ENCODE measurements around the gene TCF7L1. TPM values are rescaled to one million over a fixed set of nuclear protein-coding genes. Genes with fewer than 3 reads are reported as not detected.

Gene TCF7L1
- polyA plus RNA-seq, 1 donor from 2014 or later, result not detected

DNA sequence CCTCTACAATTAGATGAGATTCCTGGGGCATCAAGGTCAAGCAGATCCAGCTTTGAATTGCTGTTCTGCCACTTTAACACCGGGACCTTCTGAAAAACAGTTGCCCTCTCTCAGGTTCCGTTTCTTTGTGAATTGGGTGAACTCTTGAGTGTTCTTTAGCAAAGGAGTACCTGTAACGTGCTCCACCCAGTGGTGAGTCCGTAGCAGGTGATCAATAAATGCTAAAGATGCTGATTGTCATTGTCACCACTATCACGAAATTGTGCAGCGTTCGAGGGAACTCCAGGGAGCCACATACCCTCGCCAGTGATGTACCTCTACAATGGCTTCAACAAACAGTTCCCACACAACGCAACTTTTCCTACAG is 81.9 kb downstream of the TCF7L1 start:
- Histone ChIP-seq H4K20me1 (ENCODE audit: insufficient read depth) (no peaks in the 10 kb centered on the region), H3K27me3 (ENCODE audit: insufficient read depth, low read depth, low read length) (no peaks in the 10 kb centered on the region), H3K36me3 (ENCODE audit: insufficient read depth, low read length) (no peaks in the 10 kb centered on the region), H3K9me3 (ENCODE audit: low read length) (no peaks in the 10 kb centered on the region), H3K79me2 (replicated peaks; ENCODE audit: insufficient read depth, low read length) (no peaks in the 10 kb centered on the region), H3K9me2 (ENCODE audit: insufficient read depth, low read length) (no peaks in the 10 kb centered on the region), H3K27ac (ENCODE audit: low read length) (no peak overlapping the region), H2AFZ (ENCODE audit: low read depth, low read length) (no peak overlapping the region), H3K4me2 (ENCODE audit: low read length) (no peak overlapping the region), H3K4me3 (ENCODE audit: low read length) (no peak overlapping the region), H3F3A (ENCODE audit: insufficient read depth, low read length, poor library complexity, severe bottlenecking) (no peaks in the 10 kb centered on the region), H3K9ac (ENCODE audit: low read length) (no peak overlapping the region)
- TF ChIP-seq, protein P1, sequence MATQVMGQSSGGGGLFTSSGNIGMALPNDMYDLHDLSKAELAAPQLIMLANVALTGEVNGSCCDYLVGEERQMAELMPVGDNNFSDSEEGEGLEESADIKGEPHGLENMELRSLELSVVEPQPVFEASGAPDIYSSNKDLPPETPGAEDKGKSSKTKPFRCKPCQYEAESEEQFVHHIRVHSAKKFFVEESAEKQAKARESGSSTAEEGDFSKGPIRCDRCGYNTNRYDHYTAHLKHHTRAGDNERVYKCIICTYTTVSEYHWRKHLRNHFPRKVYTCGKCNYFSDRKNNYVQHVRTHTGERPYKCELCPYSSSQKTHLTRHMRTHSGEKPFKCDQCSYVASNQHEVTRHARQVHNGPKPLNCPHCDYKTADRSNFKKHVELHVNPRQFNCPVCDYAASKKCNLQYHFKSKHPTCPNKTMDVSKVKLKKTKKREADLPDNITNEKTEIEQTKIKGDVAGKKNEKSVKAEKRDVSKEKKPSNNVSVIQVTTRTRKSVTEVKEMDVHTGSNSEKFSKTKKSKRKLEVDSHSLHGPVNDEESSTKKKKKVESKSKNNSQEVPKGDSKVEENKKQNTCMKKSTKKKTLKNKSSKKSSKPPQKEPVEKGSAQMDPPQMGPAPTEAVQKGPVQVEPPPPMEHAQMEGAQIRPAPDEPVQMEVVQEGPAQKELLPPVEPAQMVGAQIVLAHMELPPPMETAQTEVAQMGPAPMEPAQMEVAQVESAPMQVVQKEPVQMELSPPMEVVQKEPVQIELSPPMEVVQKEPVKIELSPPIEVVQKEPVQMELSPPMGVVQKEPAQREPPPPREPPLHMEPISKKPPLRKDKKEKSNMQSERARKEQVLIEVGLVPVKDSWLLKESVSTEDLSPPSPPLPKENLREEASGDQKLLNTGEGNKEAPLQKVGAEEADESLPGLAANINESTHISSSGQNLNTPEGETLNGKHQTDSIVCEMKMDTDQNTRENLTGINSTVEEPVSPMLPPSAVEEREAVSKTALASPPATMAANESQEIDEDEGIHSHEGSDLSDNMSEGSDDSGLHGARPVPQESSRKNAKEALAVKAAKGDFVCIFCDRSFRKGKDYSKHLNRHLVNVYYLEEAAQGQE (IDR thresholded peaks at IDR 0.05; ENCODE audit: borderline replicate concordance), result no peak
- TF ChIP-seq, protein P2, sequence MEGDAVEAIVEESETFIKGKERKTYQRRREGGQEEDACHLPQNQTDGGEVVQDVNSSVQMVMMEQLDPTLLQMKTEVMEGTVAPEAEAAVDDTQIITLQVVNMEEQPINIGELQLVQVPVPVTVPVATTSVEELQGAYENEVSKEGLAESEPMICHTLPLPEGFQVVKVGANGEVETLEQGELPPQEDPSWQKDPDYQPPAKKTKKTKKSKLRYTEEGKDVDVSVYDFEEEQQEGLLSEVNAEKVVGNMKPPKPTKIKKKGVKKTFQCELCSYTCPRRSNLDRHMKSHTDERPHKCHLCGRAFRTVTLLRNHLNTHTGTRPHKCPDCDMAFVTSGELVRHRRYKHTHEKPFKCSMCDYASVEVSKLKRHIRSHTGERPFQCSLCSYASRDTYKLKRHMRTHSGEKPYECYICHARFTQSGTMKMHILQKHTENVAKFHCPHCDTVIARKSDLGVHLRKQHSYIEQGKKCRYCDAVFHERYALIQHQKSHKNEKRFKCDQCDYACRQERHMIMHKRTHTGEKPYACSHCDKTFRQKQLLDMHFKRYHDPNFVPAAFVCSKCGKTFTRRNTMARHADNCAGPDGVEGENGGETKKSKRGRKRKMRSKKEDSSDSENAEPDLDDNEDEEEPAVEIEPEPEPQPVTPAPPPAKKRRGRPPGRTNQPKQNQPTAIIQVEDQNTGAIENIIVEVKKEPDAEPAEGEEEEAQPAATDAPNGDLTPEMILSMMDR (IDR thresholded peaks at IDR 0.05; ENCODE audit: poor library complexity, severe bottlenecking), result peak; percentile 37
- TF ChIP-seq EZH2 (IDR thresholded peaks at IDR 0.05; ENCODE audit: borderline replicate concordance, insufficient read depth, low read length, poor library complexity, severe bottlenecking) (no peak), TAF1 (IDR thresholded peaks at IDR 0.05; ENCODE audit: low read depth) (no peak)

DNA sequence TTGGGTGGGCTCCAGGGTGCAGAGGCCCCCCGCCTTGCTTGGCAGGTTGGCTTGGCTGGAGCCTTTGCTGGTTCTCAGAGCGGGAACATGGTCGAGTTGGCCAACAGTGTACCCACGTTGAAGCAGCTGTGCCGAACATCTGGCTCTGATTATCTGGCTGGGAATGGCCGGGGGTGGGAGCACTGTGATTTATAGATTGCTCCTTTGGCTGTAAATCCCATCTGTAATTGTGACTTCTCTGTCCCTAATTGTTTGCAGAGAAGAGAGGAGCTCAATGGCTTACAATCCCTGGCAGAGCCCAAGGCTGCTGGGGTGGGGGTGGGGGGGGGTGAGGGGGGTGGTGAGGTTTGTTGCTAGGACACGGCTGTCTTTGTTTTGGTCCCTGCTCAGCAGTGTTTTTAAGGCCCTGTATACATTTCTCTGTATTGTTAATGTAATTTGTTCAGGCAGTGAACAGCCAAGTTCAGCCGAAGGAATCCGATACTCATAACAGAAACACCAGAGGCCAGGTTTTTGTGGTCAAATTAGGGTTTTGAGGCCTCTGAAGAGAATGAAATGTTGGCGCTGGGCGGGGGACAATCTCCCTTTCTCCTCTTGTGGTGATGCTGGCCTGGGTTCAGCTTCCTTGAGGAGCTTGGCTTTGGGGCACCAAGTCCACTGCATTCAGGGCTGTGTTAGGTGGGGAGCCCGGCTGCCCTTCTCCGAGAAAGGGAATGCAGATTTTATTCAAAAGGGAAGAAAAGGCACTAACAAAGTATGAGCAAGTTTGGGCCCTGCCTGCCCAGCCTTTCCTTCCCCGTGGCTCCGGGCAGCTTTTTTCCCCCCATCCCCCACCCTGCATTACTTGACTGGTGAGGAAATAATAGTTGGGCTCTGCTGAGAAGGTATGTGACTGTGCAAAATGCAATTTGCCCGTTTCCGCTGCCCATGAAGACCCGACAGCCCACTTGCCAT is 82.5 kb downstream of the TCF7L1 start:
- no peak overlapping the region for H3K4me3 ChIP-seq (ENCODE audit: low read length)
- no peaks in the 10 kb centered on the region for H3K79me2 ChIP-seq (replicated peaks; ENCODE audit: insufficient read depth, low read length)
- H3K9me2 ChIP-seq (ENCODE audit: insufficient read depth, low read length), result no peaks in the 10 kb centered on the region
- no peaks in the 10 kb centered on the region for H3F3A ChIP-seq (ENCODE audit: insufficient read depth, low read length, poor library complexity, severe bottlenecking)
- H3K4me2 ChIP-seq (ENCODE audit: low read length), result no peak overlapping the region
- TF ChIP-seq, protein P1 (IDR thresholded peaks at IDR 0.05; ENCODE audit: borderline replicate concordance), result no peak
- TF ChIP-seq TAF1 (IDR thresholded peaks at IDR 0.05; ENCODE audit: low read depth) (no peak), SMC3 (conservative IDR thresholded peaks at IDR 0.05; ENCODE audit: poor library complexity) (no peak), RAD21 (conservative IDR thresholded peaks at IDR 0.05) (no peak), EP300 (conservative IDR thresholded peaks at IDR 0.05; ENCODE audit: poor library complexity, severe bottlenecking) (no peak), EZH2 (IDR thresholded peaks at IDR 0.05; ENCODE audit: borderline replicate concordance, insufficient read depth, low read length, poor library complexity, severe bottlenecking) (no peak), MXI1 (conservative IDR thresholded peaks at IDR 0.05; ENCODE audit: poor library complexity, severe bottlenecking) (no peak), POLR2AphosphoS5 (IDR thresholded peaks at IDR 0.05) (no peak)
- TF ChIP-seq, protein P2 (IDR thresholded peaks at IDR 0.05; ENCODE audit: poor library complexity, severe bottlenecking), result no peak
- H4K20me1 ChIP-seq (ENCODE audit: insufficient read depth), result no peaks in the 10 kb centered on the region
- H3K9me3 ChIP-seq (ENCODE audit: low read length), result no peaks in the 10 kb centered on the region
- no peak overlapping the region for H3K9ac ChIP-seq (ENCODE audit: low read length)
- no peaks in the 10 kb centered on the region for H3K27me3 ChIP-seq (ENCODE audit: insufficient read depth, low read depth, low read length)
- no peaks in the 10 kb centered on the region for H3K36me3 ChIP-seq (ENCODE audit: insufficient read depth, low read length)
- H3K27ac ChIP-seq (ENCODE audit: low read length), result no peak overlapping the region
- peak overlapping the region; percentile 45 for H2AFZ ChIP-seq (ENCODE audit: low read depth, low read length)
